Astrocyte (in vitro differentiated cells and primary cell): Measurements from ENCODE around the gene STMN3. TPM values are rescaled to one million over a fixed set of nuclear protein-coding genes. Genes with fewer than 3 reads are reported as not detected.
A peak's percentile ranks its signal among the peaks of the same experiment; 100 is the strongest.

Experiments
- DNase-seq: peaks from one replicate; pipeline ENCODE4 v3.0.0-alpha.2; 2010; ENCODE audit warnings: low read depth
- FAIRE-seq: peaks from 2 replicates; lab custom pipeline; 2011; peaks lifted over from hg19 to GRCh38; lab: Jason Lieb, UNC
- H2AFZ ChIP-seq: 2 replicates; pipeline ENCODE4 v1.6.0; 2012; ENCODE audit warnings: low read depth, low read length, inconsistent platforms
- H3K27ac ChIP-seq: 2 replicates; pipeline ENCODE4 v1.5.1; 2011; ENCODE audit warnings: low read depth, low read length, inconsistent platforms
- H3K27me3 ChIP-seq: 2 replicates; pipeline ENCODE4 v1.6.0; 2011; ENCODE audit warnings: low read length, inconsistent platforms; ENCODE audit not compliant: insufficient read depth
- H3K36me3 ChIP-seq: 2 replicates; pipeline ENCODE4 v1.5.1; 2011; ENCODE audit warnings: low read length, inconsistent platforms; ENCODE audit not compliant: insufficient read depth
- H3K4me1 ChIP-seq: 2 replicates; pipeline ENCODE4 v1.5.1; 2011; ENCODE audit warnings: low read length, inconsistent platforms; ENCODE audit not compliant: insufficient read depth
- H3K4me2 ChIP-seq: 2 replicates; pipeline ENCODE4 v1.6.0; 2012; ENCODE audit warnings: low read length, inconsistent platforms
- H3K4me3 ChIP-seq: 2 replicates; pipeline ENCODE4 v1.5.1; 2011; ENCODE audit warnings: low read depth, mild to moderate bottlenecking, low read length, inconsistent platforms; ENCODE audit not compliant: insufficient read depth
- H3K79me2 ChIP-seq: 2 replicates; pipeline ENCODE4 v1.6.0; 2012; ENCODE audit warnings: mild to moderate bottlenecking, low read length, inconsistent platforms; ENCODE audit not compliant: insufficient read depth
- H3K9ac ChIP-seq: 2 replicates; pipeline ENCODE4 v1.6.0; 2012; ENCODE audit warnings: mild to moderate bottlenecking, low read length, inconsistent platforms
- H3K9me3 ChIP-seq: 2 replicates; pipeline ENCODE4 v1.5.1; 2012; ENCODE audit warnings: low read depth, mild to moderate bottlenecking, low read length, inconsistent platforms; ENCODE audit not compliant: insufficient read depth
- H4K20me1 ChIP-seq: 2 replicates; pipeline ENCODE4 v1.6.0; 2012; ENCODE audit warnings: low read length, inconsistent platforms; ENCODE audit not compliant: insufficient read depth
- H3K27ac Mint-ChIP-seq: one replicate; pipeline ENCODE4 v1.8.0; 2021; ENCODE audit warnings: mild to moderate bottlenecking, mixed read lengths; ENCODE audit not compliant: unreplicated experiment
- H3K27me3 Mint-ChIP-seq: one replicate; pipeline ENCODE4 v1.8.0; 2021; ENCODE audit warnings: low read depth, mixed read lengths; ENCODE audit not compliant: unreplicated experiment
- H3K36me3 Mint-ChIP-seq: one replicate; pipeline ENCODE4 v1.8.0; 2021; ENCODE audit warnings: low read depth, mixed read lengths; ENCODE audit not compliant: unreplicated experiment
- H3K4me1 Mint-ChIP-seq: one replicate; pipeline ENCODE4 v1.8.0; 2021; ENCODE audit warnings: low read depth, mixed read lengths; ENCODE audit not compliant: unreplicated experiment
- H3K4me3 Mint-ChIP-seq: one replicate; pipeline ENCODE4 v1.8.0; 2021; ENCODE audit warnings: mild to moderate bottlenecking, moderate library complexity, mixed read lengths; ENCODE audit not compliant: unreplicated experiment
- H3K9me3 Mint-ChIP-seq: one replicate; pipeline ENCODE4 v1.8.0; 2021; ENCODE audit warnings: mild to moderate bottlenecking, mixed read lengths; ENCODE audit not compliant: unreplicated experiment
- EZH2 ChIP-seq: IDR thresholded peaks from 2 replicates; pipeline ENCODE4 v1.6.1; 2012; ENCODE audit warnings: mild to moderate bottlenecking, low read length, inconsistent platforms; ENCODE audit not compliant: insufficient read depth
- total RNA-seq: library from RNA; stranded (reverse); gene quantifications from 2 replicates; pipeline ENCODE4 v1.2.1, GENCODE V29; 2021
- TF ChIP-seq, protein P1 (sequence below): IDR thresholded peaks from 2 replicates; pipeline ENCODE4 v1.5.1; 2011; ENCODE audit warnings: low read depth, mild to moderate bottlenecking, inconsistent platforms, low read length, moderate library complexity; ENCODE audit not compliant: insufficient read depth

STMN3 gene
- total RNA-seq, 1 donor from 2014 or later: 30.7 TPM

DNA sequence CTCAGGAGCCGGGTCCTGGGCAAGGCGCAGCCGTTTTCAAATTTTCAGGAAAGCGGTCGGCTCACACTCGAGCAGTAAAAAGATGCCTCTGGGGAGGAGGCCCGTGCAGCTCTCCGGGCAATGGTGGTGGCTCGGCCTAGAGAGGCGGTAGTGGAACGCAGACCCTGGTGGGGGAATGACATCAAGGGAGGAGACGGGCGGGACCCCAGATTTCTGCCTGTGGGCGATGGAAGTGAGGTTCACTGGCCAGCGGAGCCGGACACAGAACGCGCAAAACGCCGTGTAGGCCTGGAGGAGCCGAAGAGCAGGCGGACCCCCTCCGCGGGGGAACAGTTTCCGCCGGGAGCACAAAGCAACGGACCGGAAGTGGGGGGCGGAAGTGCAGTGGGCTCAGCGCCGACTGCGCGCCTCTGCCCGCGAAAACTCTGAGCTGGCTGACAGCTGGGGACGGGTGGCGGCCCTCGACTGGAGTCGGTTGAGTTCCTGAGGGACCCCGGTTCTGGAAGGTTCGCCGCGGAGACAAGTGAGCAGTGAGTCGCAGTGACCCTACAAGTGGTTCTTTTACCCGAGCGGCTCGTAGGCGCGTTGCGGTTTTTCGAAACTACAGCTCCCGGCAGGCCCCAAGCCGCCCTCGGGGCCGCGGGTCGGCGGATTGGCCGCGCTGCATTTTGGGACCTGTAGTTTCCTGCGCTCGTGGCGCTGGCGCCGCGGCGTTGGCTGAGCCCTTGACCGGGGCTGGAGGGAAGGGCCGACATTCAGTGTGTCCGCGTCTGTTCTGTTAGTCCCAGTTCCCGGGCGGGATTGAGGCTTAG lies 4.9 kb upstream of the STMN3 start, which contains the start of gene RTEL1:
TSS of gene RTEL1 (plus strand) at position 376 of the 812 bp plus-strand sequence. CDS start 1,091 bp downstream, outside the sequence.
- TF ChIP-seq, protein P1, sequence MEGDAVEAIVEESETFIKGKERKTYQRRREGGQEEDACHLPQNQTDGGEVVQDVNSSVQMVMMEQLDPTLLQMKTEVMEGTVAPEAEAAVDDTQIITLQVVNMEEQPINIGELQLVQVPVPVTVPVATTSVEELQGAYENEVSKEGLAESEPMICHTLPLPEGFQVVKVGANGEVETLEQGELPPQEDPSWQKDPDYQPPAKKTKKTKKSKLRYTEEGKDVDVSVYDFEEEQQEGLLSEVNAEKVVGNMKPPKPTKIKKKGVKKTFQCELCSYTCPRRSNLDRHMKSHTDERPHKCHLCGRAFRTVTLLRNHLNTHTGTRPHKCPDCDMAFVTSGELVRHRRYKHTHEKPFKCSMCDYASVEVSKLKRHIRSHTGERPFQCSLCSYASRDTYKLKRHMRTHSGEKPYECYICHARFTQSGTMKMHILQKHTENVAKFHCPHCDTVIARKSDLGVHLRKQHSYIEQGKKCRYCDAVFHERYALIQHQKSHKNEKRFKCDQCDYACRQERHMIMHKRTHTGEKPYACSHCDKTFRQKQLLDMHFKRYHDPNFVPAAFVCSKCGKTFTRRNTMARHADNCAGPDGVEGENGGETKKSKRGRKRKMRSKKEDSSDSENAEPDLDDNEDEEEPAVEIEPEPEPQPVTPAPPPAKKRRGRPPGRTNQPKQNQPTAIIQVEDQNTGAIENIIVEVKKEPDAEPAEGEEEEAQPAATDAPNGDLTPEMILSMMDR: no peak
- TF ChIP-seq EZH2: no peak
- Histone ChIP-seq H3K9ac (peak within 1 kb of the TSS; percentile 89), H2AFZ (peak within 1 kb of the TSS; percentile 99), H3K4me1 (peaks cover 21% of the 10 kb centered on the region), H3K27ac (peak within 1 kb of the TSS; percentile 84), H4K20me1 (peaks cover 4% of the 10 kb centered on the region), H3K4me3 (peak within 1 kb of the TSS; percentile 100), H3K36me3 (no peaks in the 10 kb centered on the region), H3K27me3 (no peaks in the 10 kb centered on the region), H3K4me2 (peak within 1 kb of the TSS; percentile 98), H3K9me3 (no peaks in the 10 kb centered on the region), H3K79me2 (peaks cover 39% of the 10 kb centered on the region)
- FAIRE-seq (no peak), DNase-seq (peak; percentile 85)
- Mint-ChIP-seq H3K4me1 (peaks cover 5% of the 10 kb centered on the region), H3K9me3 (peaks cover 3% of the 10 kb centered on the region), H3K4me3 (peak within 1 kb of the TSS; percentile 95), H3K27ac (peak within 1 kb of the TSS; percentile 93), H3K27me3 (peaks cover 1% of the 10 kb centered on the region), H3K36me3 (peaks cover 1% of the 10 kb centered on the region)

DNA sequence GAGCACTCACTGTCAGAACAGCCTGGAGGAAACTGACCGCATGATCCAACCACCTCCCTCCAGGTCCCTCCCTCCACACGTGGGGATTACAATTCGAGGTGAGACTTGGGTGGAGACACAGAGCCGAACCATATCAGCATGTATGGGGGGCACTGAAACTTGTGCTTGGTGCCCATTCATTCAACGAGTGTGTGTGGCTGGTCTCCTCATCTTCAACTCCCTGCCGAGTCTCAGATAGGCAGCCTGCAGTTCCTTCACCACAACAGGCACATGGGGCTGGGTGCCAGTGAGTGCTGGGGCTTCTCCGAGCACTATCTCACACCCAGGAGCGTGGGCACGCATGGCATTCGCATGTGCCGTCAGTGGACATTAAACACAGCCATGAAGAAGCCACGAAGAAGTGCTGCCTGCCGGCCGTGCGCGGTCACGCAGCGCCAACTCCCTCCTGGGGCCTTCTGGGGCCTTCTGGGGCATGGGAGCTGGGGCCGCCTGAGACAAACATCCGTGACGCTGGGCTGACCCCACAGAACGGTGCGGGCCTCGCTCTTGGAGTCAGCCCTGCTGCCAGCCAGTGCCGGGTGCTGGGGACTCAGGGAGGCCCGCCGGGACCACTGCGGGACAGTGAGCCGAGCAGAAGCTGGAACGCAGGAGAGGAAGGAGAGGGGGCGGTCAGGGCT lies 4.2 kb upstream of the STMN3 start:
- peak overlapping the region; percentile 93 for H3K27ac Mint-ChIP-seq
- peaks cover 1% of the 10 kb centered on the region for H3K27me3 Mint-ChIP-seq
- Histone ChIP-seq H3K4me3 (peak overlapping the region; percentile 100), H3K4me1 (peaks cover 21% of the 10 kb centered on the region), H3K4me2 (peak overlapping the region; percentile 98), H3K9ac (peak overlapping the region; percentile 89), H4K20me1 (peaks cover 4% of the 10 kb centered on the region), H3K9me3 (no peaks in the 10 kb centered on the region), H3K79me2 (peaks cover 38% of the 10 kb centered on the region), H3K36me3 (no peaks in the 10 kb centered on the region), H3K27me3 (no peaks in the 10 kb centered on the region), H3K27ac (peak overlapping the region; percentile 84), H2AFZ (peak overlapping the region; percentile 99)
- H3K4me1 Mint-ChIP-seq: peaks cover 5% of the 10 kb centered on the region
- peaks cover 3% of the 10 kb centered on the region for H3K9me3 Mint-ChIP-seq
- peak overlapping the region; percentile 95 for H3K4me3 Mint-ChIP-seq
- TF ChIP-seq EZH2: no peak
- no peaks in the 10 kb centered on the region for H3K36me3 Mint-ChIP-seq
- DNase-seq (no peak), FAIRE-seq (no peak)

GRCh38 chr20:63656451-63656850 lies 3.2 kb upstream of the STMN3 start:
- Histone ChIP-seq H4K20me1 (peaks cover 11% of the 10 kb centered on the region), H3K9me3 (no peaks in the 10 kb centered on the region), H3K4me3 (no peak overlapping the region), H2AFZ (no peak overlapping the region), H3K4me1 (peaks cover 28% of the 10 kb centered on the region), H3K27me3 (no peaks in the 10 kb centered on the region), H3K27ac (no peak overlapping the region), H3K79me2 (peaks cover 29% of the 10 kb centered on the region), H3K4me2 (no peak overlapping the region), H3K9ac (no peak overlapping the region), H3K36me3 (no peaks in the 10 kb centered on the region)
- DNase-seq: no peak
- Mint-ChIP-seq H3K4me1 (peaks cover 5% of the 10 kb centered on the region), H3K9me3 (peaks cover 3% of the 10 kb centered on the region), H3K36me3 (no peaks in the 10 kb centered on the region), H3K4me3 (peak overlapping the region; percentile 62), H3K27ac (no peak overlapping the region), H3K27me3 (peaks cover 1% of the 10 kb centered on the region)
- TF ChIP-seq, protein P1: no peak
- TF ChIP-seq EZH2: no peak
- no peak for FAIRE-seq
